DMS153 (cell line): ENCODE data around the gene CHCHD6.
A peak's percentile ranks its signal among the peaks of the same experiment; 100 is the strongest.

Experiments used
- DNase-seq: peaks from one replicate; lab custom pipeline; 2025; lab: John Stamatoyannopoulos, UW

CHCHD6 gene

GRCh38 chr3:126939733-126940132, 235.7 kb downstream of the CHCHD6 start:
- DNase-seq = no peak

GRCh38 chr3:126941721-126942270, 237.8 kb downstream of the CHCHD6 start:
- DNase-seq = no peak

- no peak for DNase-seq
These were observed 240.3 kb downstream of the CHCHD6 start for GRCh38 chr3:126944089-126944965.

GRCh38 chr3:126945171-126945721, 241.2 kb downstream of the CHCHD6 start:
- no peak for DNase-seq

DNA sequence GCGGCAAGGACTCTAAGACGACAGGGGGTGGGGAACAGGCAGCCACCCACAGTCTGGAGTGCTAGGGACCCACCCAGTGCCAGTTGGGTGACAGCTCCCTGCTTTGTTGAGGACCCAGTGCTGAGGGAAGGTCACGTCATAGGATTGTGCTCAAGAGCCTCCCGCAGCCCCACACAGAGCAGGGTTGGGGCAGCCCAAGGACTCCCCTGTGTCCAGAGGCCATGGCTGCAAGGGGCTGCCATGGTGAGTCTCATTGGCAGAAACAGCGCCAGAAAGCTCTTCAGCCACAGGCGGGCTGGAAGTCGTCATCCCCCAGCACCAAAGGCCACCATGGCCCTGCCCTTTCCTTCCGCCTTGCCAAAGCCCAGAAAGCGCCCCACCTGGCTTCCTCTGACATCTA, 241.9 kb downstream of the CHCHD6 start:
- no peak for DNase-seq

GRCh38 chr3:126946405-126946804, 242.4 kb downstream of the CHCHD6 start:
- no peak for DNase-seq

GRCh38 chr3:126947429-126947828, 243.4 kb downstream of the CHCHD6 start:
- no peak for DNase-seq

- DNase-seq = no peak
These were observed 245.0 kb downstream of the CHCHD6 start for GRCh38 chr3:126948980-126949535.

- DNase-seq = no peak
These were observed 247.5 kb downstream of the CHCHD6 start for GRCh38 chr3:126951561-126951960.

GRCh38 chr3:126952261-126952982, 248.4 kb downstream of the CHCHD6 start:
- DNase-seq = no peak

- peak; percentile 53 for DNase-seq
These were observed 249.1 kb downstream of the CHCHD6 start for GRCh38 chr3:126952983-126953660.

GRCh38 chr3:126954141-126954842, 250.3 kb downstream of the CHCHD6 start:
- DNase-seq = no peak

GRCh38 chr3:126955004-126955790, 251.2 kb downstream of the CHCHD6 start:
- DNase-seq = no peak

- no peak for DNase-seq
These were observed 252.3 kb downstream of the CHCHD6 start for GRCh38 chr3:126956361-126956760.

DNA sequence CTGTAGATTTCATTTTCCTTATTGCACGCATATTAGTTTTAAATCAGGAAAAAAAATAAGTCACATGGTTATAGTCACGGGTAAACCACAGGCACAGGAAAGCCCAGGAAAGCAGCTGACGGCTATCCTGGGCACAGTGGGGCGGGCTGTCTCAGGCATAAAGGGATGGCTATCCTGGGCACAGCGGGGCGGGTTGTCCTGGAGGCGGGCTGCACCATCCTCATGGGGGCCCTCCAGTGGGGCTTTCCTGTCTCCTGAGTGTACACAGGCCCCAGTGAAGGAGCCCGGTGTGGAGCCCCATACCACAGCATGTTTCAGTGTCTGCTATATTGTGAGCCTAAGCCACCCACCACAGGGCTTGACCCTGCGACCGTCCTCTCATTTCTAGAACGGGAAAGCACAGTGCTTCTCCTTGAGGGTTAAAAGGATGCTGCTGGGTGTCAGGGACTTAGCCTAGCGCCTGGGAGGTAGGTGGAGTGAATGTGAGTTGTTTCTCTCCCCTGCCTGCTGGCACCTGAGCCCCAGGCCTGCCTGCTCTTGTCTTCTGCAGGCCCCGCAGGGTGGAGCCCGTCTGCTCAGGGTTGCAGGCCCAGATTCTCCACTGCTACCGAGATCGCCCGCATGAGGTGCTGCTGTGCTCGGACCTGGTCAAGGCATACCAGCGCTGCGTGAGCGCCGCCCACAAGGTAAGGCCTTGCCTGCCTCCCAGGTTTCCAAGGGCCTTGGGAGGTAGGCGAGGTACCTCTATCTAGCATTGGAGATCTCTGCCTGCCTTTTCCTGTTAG, 253.0 kb downstream of the CHCHD6 start:
- no peak for DNase-seq

- DNase-seq = no peak
These were observed 254.0 kb downstream of the CHCHD6 start for GRCh38 chr3:126957776-126958637.

DNA sequence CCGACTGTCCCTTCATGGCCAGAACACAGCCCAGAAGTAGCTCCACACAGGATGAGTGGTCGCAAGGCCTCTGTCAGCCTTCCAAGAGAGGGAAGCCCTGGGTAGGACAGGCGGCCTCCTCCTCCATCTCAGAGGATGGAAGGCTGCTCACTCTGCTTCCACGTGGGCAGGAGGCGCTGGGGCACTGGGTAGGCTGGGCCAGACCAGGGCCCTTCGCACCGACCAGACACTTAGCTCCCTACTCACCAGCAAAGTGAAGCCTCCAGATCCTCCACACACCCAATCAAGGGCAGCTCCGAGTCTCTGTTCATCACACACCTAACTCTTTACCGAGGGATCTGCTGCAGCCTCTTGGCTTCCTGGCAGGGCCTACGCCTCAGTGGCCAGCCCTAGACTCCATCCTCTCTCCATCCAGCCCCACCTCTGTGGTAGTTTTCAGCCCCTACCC, 254.6 kb downstream of the CHCHD6 start:
- no peak for DNase-seq

- DNase-seq = no peak
These were observed 255.3 kb downstream of the CHCHD6 start for GRCh38 chr3:126959136-126959920.
